ENCODE results near the gene SOX9.

SOX9 gene

DNA sequence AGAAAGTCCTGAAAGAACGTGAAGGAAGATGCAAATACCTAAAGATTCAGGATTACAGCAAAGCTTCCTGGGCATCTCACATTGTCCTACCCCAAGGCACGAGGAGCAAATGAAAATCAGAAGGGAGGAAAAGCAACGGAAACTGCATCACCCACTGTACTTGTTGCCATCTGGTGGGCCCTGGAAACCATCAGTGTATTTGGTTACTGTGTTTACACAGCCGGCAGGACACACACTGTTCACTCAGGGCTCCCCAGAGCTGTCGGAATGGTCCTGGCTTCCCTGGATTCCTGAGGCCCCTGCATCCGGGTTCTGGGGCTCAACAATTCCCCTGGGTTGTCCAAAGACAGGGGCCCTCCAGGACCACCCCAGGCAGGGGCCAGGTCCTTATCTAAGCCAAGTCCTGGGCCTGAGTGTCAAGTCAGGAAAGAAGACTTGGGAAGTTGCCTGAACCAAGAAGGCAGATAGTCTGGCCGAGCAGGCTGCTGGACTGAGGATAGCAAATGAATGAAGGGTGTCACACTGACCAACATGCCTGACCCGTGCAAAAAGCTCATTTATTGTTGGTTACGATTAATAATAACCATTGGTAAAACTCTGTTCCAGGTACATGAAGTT is 52.8 kb downstream of the SOX9 start:
- Histone ChIP-seq H3K9ac (ENCODE audit: low read depth in 1 of 2, low read length in 2 of 2) (no peak overlapping the region), H3K36me3 (ENCODE audit: control insufficient read depth in 1 of 2, insufficient read depth in 2 of 2, low read length in 2 of 2) (no peaks in the 10 kb centered on the region), H3K9me3 (ENCODE audit: control insufficient read depth in 1 of 2, low read length in 2 of 2) (no peaks in the 10 kb centered on the region), H3K4me1 (ENCODE audit: control insufficient read depth in 1 of 2, insufficient read depth in 2 of 2, low read length in 2 of 2) (peaks cover 5 to 22% of the 10 kb centered on the region in 2 donors), H3K27ac (ENCODE audit: low read depth, low read length) (no peak overlapping the region), H3K4me3 (ENCODE audit: low read depth in 1 of 2, low read length in 2 of 2) (no peak overlapping the region), H3K27me3 (ENCODE audit: control insufficient read depth in 1 of 2, insufficient read depth in 2 of 2, low read length in 2 of 2) (no peaks in the 10 kb centered on the region)

DNA sequence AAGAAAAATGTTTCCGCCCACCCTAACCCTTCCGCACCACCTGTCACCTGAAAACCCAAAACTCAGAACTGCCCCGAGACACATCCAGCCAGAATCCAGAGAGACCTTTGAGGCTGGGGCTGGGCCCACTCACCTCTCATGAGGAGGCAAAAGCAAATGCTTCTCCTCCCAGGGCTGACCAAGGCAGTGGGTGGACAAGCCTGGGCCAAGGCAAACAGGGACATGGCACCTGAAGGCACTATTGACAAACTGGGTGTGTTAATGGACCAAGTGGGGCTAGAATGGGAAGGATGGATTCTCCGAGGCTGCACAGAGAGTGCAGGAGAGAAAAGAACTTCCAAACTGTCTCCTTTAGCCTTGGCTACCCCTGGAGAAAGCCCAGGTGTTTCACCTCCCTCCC is 54.4 kb downstream of the SOX9 start:
- Histone ChIP-seq H3K9me3 (ENCODE audit: control insufficient read depth in 1 of 2, low read length in 2 of 2) (no peaks in the 10 kb centered on the region), H3K27ac (ENCODE audit: low read depth, low read length) (no peak overlapping the region)

More for the DNA sequence above, 54.4 kb downstream of the SOX9 start:
- H3K4me3 ChIP-seq (ENCODE audit: low read depth in 1 of 2, low read length in 2 of 2) = no peak overlapping the region
- no peak overlapping the region for H3K9ac ChIP-seq (ENCODE audit: low read depth in 1 of 2, low read length in 2 of 2)
- peaks cover 5 to 22% of the 10 kb centered on the region in 2 donors for H3K4me1 ChIP-seq (ENCODE audit: control insufficient read depth in 1 of 2, insufficient read depth in 2 of 2, low read length in 2 of 2)
- H3K36me3 ChIP-seq (ENCODE audit: control insufficient read depth in 1 of 2, insufficient read depth in 2 of 2, low read length in 2 of 2) = no peaks in the 10 kb centered on the region
- H3K27me3 ChIP-seq (ENCODE audit: control insufficient read depth in 1 of 2, insufficient read depth in 2 of 2, low read length in 2 of 2) = no peaks in the 10 kb centered on the region

Data from duodenal mucosa (tissue), 2 donors.